ENCODE data around the gene ARHGAP42.

ARHGAP42 gene

DNA sequence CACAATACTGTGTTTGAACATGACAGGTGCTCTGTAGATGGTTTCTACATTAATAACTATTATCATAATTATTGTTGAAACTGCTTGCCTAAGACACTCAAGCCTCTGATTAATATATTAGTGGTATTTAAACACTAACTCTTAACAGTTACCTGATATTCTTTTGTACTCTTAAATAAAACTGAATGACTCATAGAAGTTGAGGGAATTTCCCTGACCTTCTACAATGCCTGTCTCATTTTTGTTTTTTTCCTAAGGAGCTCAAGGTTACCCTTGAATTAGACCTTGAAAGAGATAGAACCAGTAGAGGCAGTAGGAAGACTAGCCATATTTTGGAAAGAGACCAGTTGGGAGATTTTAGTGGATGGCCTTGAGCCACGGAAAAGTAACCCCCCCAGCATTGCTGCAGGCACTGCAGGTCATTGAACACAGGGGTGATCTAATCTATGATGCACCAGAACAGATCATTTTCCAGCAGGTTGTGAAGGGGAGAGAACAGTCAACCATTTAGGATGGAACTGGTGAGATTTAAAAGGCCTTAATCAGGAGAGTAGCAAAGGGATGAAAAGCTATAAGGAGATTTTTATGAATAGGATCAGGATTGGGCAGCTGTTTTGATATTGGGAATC lies 294.2 kb downstream of the ARHGAP42 start:
- H3K4me3 ChIP-seq (ENCODE audit: control insufficient read depth, low read depth, low read length): no peak overlapping the region
- DNase-seq (ENCODE audit: low read depth): no peak
- TF ChIP-seq, protein P1, sequence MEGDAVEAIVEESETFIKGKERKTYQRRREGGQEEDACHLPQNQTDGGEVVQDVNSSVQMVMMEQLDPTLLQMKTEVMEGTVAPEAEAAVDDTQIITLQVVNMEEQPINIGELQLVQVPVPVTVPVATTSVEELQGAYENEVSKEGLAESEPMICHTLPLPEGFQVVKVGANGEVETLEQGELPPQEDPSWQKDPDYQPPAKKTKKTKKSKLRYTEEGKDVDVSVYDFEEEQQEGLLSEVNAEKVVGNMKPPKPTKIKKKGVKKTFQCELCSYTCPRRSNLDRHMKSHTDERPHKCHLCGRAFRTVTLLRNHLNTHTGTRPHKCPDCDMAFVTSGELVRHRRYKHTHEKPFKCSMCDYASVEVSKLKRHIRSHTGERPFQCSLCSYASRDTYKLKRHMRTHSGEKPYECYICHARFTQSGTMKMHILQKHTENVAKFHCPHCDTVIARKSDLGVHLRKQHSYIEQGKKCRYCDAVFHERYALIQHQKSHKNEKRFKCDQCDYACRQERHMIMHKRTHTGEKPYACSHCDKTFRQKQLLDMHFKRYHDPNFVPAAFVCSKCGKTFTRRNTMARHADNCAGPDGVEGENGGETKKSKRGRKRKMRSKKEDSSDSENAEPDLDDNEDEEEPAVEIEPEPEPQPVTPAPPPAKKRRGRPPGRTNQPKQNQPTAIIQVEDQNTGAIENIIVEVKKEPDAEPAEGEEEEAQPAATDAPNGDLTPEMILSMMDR (IDR thresholded peaks at IDR 0.05; ENCODE audit: control insufficient read depth, insufficient read depth, low read depth, low read length, missing control alignments): no peak

- DNase-seq (ENCODE audit: low read depth): no peak
- H3K4me3 ChIP-seq (ENCODE audit: control insufficient read depth, low read depth, low read length): no peak overlapping the region
- TF ChIP-seq, protein P1 (IDR thresholded peaks at IDR 0.05; ENCODE audit: control insufficient read depth, insufficient read depth, low read depth, low read length, missing control alignments): no peak
Measured at GRCh38 chr11:100984668-100985067, 297.6 kb downstream of the ARHGAP42 start.

- no peak overlapping the region for H3K4me3 ChIP-seq (ENCODE audit: control insufficient read depth, low read depth, low read length)
- TF ChIP-seq, protein P1 (IDR thresholded peaks at IDR 0.05; ENCODE audit: control insufficient read depth, insufficient read depth, low read depth, low read length, missing control alignments): no peak
- no peak for DNase-seq (ENCODE audit: low read depth)
Measured at GRCh38 chr11:100990931-100991330, 303.8 kb downstream of the ARHGAP42 start.

DNA sequence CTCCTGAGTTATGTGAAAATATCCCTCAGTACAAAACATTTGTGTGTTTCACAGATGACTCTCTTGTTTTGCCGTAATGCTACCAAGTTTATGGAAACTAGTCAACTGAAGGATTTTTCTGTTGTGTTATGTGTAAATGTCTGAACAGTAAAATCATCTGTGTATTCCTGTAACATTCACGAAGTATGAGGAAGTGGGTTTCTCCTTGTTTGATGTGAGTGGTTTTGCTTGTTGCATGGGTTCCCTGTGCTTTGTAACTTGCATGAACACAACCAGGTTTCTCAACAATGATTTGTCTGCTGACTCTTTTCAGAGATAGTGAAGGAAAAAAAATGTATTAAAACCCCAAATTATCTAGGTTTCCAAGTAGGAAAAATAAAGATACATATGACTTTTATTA lies 304.5 kb downstream of the ARHGAP42 start:
- TF ChIP-seq, protein P1 (IDR thresholded peaks at IDR 0.05; ENCODE audit: control insufficient read depth, insufficient read depth, low read depth, low read length, missing control alignments): no peak
- DNase-seq (ENCODE audit: low read depth): no peak
- H3K4me3 ChIP-seq (ENCODE audit: control insufficient read depth, low read depth, low read length): no peak overlapping the region

DNA sequence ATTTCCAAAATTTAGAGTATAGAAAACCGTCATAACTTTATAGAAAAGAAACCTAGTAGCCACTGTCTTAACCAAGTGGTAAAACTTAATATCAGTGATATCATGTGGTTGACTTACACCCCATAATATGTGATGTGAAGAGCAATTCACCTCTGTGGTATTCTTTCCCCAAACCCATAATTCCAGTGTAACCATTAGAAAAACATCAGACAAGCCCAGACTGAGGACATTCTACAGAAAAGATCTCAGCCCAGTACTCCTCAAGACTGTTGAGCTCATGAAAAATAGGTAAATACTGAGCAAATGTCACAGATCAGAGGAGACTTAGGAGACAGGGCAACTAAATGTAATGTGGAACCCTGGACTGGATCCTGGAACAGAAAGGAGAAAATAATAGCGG lies 307.9 kb downstream of the ARHGAP42 start:
- TF ChIP-seq, protein P1 (IDR thresholded peaks at IDR 0.05; ENCODE audit: control insufficient read depth, insufficient read depth, low read depth, low read length, missing control alignments): no peak
- no peak overlapping the region for H3K4me3 ChIP-seq (ENCODE audit: control insufficient read depth, low read depth, low read length)

GRCh38 chr11:100999756-101000155 lies 312.7 kb downstream of the ARHGAP42 start:
- no peak overlapping the region for H3K4me3 ChIP-seq (ENCODE audit: control insufficient read depth, low read depth, low read length)
- DNase-seq (ENCODE audit: low read depth): no peak
- TF ChIP-seq, protein P1 (IDR thresholded peaks at IDR 0.05; ENCODE audit: control insufficient read depth, insufficient read depth, low read depth, low read length, missing control alignments): no peak

More for the DNA sequence above, 307.9 kb downstream of the ARHGAP42 start:
- DNase-seq (ENCODE audit: low read depth): no peak
